ENCODE measurements around the gene AFAP1L1. TPM values are rescaled to one million over a fixed set of nuclear protein-coding genes. Genes with fewer than 3 reads are reported as not detected.

The AFAP1L1 gene
- polyA plus RNA-seq, 2 of the 4 experiments (the other 2 are of a cell fraction), result 1.5 to 3.5 TPM

DNA sequence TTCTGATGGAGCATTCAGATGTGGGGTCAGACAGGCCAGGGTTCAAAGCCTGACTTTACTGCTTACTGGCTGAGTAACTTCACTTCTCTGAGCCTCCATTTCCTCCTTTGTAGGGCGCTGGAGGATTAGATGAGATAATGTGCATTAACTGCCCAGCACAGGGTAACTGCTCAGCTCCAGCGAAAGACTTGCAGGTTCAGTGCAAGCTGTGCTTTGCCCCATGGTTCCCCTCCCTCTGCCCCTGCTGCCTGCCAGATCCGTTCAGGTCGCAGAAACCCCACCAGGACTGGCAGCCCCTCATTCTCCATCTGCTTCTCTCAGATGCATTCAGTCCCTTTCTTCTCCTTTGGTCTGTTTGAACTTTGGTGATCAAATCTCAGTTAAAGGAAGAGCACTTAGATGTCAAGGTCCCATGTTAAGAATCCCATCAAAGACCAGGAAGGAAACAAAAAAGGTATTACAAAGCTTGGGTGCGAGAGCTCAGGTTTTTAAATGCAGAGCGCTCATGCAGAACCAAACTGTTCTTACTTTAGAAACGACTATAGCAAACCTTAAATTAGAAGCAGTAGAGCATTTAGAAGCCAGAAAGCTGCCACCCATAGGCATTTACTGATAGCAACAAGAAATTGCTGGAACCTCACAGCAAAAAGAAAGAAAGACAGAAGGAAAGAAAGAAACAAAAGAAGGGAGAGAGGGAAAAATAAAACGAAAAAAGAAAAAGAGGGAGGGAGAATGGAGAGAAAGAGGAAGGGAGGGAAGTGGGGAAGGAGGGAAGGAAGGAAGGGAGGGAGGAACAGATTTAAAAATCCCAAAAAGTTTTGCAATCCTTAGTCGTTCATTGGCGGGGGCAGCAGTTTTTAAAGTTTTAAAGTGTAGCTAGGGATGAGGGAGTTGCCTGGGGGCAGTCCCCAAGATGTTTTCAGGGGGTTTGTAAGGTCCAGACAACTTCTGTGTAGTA lies 23.5 kb downstream of the AFAP1L1 start:
- Histone ChIP-seq H3K9me3 (no peaks in the 10 kb centered on the region), H3K4me1 (no peaks in the 10 kb centered on the region), H3K4me2 (no peak overlapping the region), H3K4me3 (no peak overlapping the region), H3K27ac (no peak overlapping the region)
- no peak for FAIRE-seq
- ChIA-PET CTCF (no interaction called here), POLR2A (interaction anchor here (0.5 kb wide), 1 partner anchor 1071 kb away, joined by 3 read pairs; no protein-coding TSS in a partner anchor)
- WGBS (ENCODE audit: missing lambda C conversion rate), result 67% methylated on average over 10 of the region's 10 CpGs
- DNase-seq (ENCODE audit: low read depth in 1 of 2, low spot score in 1 of 2), result no peak
- ATAC-seq, result no peak
- no peak for TF ChIP-seq JUNB (IDR thresholded peaks at IDR 0.05)
- TF ChIP-seq FOSB (CRISPR knock-in tag; IDR thresholded peaks at IDR 0.05), result no peak
- TF ChIP-seq CBX2 (IDR thresholded peaks at IDR 0.05; ENCODE audit: borderline replicate concordance, low read depth), result no peak
- TF ChIP-seq, protein P1, sequence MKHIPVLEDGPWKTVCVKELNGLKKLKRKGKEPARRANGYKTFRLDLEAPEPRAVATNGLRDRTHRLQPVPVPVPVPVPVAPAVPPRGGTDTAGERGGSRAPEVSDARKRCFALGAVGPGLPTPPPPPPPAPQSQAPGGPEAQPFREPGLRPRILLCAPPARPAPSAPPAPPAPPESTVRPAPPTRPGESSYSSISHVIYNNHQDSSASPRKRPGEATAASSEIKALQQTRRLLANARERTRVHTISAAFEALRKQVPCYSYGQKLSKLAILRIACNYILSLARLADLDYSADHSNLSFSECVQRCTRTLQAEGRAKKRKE (CRISPR knock-in tag; IDR thresholded peaks at IDR 0.05; ENCODE audit: low read depth), result no peak
- no peak for TF ChIP-seq EHMT2 (IDR thresholded peaks at IDR 0.05; ENCODE audit: low read depth)
- TF ChIP-seq TFCP2L1 (CRISPR knock-in tag; IDR thresholded peaks at IDR 0.05), result no peak
- no peak for TF ChIP-seq HOXB5 (CRISPR knock-in tag; IDR thresholded peaks at IDR 0.05)
- no peak for TF ChIP-seq EHF (CRISPR knock-in tag; IDR thresholded peaks at IDR 0.05)
- no peak for TF ChIP-seq CHD2 (IDR thresholded peaks at IDR 0.05; ENCODE audit: low read length, partially characterized antibody)

DNA sequence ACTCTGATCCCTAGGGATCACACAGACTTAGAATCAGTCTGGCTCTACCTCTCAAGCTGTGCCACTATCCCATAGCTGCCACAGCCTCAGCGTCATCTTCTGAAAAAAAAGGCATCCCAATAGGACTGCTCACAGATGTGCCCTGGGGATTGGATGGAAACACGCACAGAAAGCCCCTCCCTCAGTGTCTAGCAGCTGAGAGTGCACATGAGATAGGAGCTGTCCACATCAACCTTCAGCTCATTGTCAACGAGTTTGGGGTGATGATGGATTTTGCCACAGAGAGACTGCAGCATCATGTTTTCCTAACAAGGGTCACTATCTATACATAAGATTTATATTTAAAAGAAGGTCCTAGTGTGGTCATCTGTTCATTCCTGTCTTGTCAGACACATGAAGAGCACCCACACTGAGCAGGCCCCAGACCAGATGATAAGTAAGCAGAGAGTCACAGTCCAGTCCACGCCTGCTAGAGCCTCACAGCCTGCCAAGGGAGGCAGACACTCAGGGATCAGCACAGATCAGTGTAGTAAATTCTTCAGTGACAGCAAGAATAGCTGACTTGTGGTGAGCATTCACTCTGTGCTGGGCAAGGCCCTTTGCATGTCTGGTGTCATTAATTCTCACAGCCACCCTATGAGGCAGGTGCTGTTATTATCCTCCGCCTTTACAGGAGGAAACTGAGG lies 25.8 kb downstream of the AFAP1L1 start:
- TF ChIP-seq FOSL2 (IDR thresholded peaks at IDR 0.05) (no peak), FOSL2 (CRISPR knock-in tag; IDR thresholded peaks at IDR 0.05) (no peak), ZC3H11A (IDR thresholded peaks at IDR 0.05) (no peak), HEYL (CRISPR knock-in tag; IDR thresholded peaks at IDR 0.05) (no peak), HOXB5 (CRISPR knock-in tag; IDR thresholded peaks at IDR 0.05) (no peak), NPAS2 (CRISPR knock-in tag; IDR thresholded peaks at IDR 0.05; ENCODE audit: borderline replicate concordance) (no peak), BHLHE40 (IDR thresholded peaks at IDR 0.05; ENCODE audit: low read depth, low read length) (no peak), RFX5 (IDR thresholded peaks at IDR 0.05) (no peak), ZSCAN20 (CRISPR knock-in tag; IDR thresholded peaks at IDR 0.05) (no peak), HOXA7 (CRISPR knock-in tag; IDR thresholded peaks at IDR 0.05) (no peak), KDM5A (IDR thresholded peaks at IDR 0.05) (no peak), TFCP2L1 (CRISPR knock-in tag; IDR thresholded peaks at IDR 0.05) (no peak), SREBF2 (IDR thresholded peaks at IDR 0.05) (no peak)
- TF ChIP-seq, protein P1 (CRISPR knock-in tag; IDR thresholded peaks at IDR 0.05; ENCODE audit: low read depth), result no peak
- TF ChIP-seq, protein P2, sequence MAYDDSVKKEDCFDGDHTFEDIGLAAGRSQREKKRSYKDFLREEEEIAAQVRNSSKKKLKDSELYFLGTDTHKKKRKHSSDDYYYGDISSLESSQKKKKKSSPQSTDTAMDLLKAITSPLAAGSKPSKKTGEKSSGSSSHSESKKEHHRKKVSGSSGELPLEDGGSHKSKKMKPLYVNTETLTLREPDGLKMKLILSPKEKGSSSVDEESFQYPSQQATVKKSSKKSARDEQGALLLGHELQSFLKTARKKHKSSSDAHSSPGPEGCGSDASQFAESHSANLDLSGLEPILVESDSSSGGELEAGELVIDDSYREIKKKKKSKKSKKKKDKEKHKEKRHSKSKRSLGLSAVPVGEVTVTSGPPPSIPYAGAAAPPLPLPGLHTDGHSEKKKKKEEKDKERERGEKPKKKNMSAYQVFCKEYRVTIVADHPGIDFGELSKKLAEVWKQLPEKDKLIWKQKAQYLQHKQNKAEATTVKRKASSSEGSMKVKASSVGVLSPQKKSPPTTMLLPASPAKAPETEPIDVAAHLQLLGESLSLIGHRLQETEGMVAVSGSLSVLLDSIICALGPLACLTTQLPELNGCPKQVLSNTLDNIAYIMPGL (CRISPR knock-in tag; IDR thresholded peaks at IDR 0.05; ENCODE audit: borderline replicate concordance), result no peak
- TF ChIP-seq, protein P3, sequence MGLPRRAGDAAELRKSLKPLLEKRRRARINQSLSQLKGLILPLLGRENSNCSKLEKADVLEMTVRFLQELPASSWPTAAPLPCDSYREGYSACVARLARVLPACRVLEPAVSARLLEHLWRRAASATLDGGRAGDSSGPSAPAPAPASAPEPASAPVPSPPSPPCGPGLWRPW (IDR thresholded peaks at IDR 0.05), result no peak
- TF ChIP-seq, protein P4, sequence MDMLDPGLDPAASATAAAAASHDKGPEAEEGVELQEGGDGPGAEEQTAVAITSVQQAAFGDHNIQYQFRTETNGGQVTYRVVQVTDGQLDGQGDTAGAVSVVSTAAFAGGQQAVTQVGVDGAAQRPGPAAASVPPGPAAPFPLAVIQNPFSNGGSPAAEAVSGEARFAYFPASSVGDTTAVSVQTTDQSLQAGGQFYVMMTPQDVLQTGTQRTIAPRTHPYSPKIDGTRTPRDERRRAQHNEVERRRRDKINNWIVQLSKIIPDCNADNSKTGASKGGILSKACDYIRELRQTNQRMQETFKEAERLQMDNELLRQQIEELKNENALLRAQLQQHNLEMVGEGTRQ (IDR thresholded peaks at IDR 0.05), result no peak
- Histone ChIP-seq H3K4me1 (no peaks in the 10 kb centered on the region), H3K4me2 (no peak overlapping the region), H3K4me3 (no peak overlapping the region), H3K27ac (no peak overlapping the region), H3K9me3 (no peaks in the 10 kb centered on the region)
- ChIA-PET POLR2A (no interaction called here), CTCF (interaction anchor here (0.7 to 3.5 kb wide), 7 partner anchors 12 to 567 kb away, joined by 3 to 26 read pairs (median 3); no protein-coding TSS in a partner anchor)
- no peak for FAIRE-seq
- no peak for ATAC-seq
- 75% methylated on average over 5 of the region's 5 CpGs for WGBS (ENCODE audit: missing lambda C conversion rate)
- DNase-seq (ENCODE audit: low read depth in 1 of 2, low spot score in 1 of 2), result no peak
